ENCODE measurements around the gene ST8SIA2.

ST8SIA2 gene

GRCh38 chr15:92499731-92500530 is 106.2 kb downstream of the ST8SIA2 start:
- DNase-seq, result no peak

GRCh38 chr15:92502336-92502735 is 108.7 kb downstream of the ST8SIA2 start:
- no peak for DNase-seq

- DNase-seq, result no peak
Observed at GRCh38 chr15:92502930-92503857, 109.5 kb downstream of the ST8SIA2 start.

- DNase-seq, result no peak
Observed at GRCh38 chr15:92503889-92504288, 110.2 kb downstream of the ST8SIA2 start.

- DNase-seq, result no peak
Observed at GRCh38 chr15:92505611-92506010, 111.9 kb downstream of the ST8SIA2 start.

- no peak for DNase-seq
Observed at GRCh38 chr15:92506506-92506905, 112.8 kb downstream of the ST8SIA2 start.

GRCh38 chr15:92510163-92510882 is 116.6 kb downstream of the ST8SIA2 start:
- DNase-seq, result no peak

All from EL (cell line).